ENCODE measurements around the gene KRT40. TPM values are rescaled to one million over a fixed set of nuclear protein-coding genes. Genes with fewer than 3 reads are reported as not detected.

KRT40 gene
- total and polyA plus RNA-seq, 3 donors from 2014 or later: 0.16 to 0.45 TPM; not detected in 1

DNA sequence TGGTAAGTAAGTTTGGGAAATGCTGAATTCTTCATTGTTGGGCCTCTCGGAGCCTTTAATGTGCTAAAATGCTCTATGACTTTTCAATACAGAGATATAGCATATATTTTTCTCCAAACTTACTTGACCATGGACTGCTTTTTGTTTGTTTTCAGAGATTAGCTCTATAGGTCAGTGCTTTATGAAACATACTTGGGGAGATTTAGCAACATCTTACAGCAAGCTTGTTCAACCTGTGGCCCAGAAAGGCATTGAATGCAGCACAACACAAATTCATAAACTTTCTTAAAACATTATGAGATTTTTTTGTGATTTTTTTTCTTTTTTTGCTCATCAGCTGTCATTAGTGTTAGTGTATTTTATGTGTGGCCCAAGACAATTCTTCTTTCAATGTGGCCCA lies 25.8 kb upstream of the KRT40 start:
- H3K9me3 ChIP-seq: no peaks in the 10 kb centered on the region
- no peaks in the 10 kb centered on the region for H3K27me3 ChIP-seq
- no peaks in the 10 kb centered on the region for H3K4me1 ChIP-seq
- TF ChIP-seq, protein P1, sequence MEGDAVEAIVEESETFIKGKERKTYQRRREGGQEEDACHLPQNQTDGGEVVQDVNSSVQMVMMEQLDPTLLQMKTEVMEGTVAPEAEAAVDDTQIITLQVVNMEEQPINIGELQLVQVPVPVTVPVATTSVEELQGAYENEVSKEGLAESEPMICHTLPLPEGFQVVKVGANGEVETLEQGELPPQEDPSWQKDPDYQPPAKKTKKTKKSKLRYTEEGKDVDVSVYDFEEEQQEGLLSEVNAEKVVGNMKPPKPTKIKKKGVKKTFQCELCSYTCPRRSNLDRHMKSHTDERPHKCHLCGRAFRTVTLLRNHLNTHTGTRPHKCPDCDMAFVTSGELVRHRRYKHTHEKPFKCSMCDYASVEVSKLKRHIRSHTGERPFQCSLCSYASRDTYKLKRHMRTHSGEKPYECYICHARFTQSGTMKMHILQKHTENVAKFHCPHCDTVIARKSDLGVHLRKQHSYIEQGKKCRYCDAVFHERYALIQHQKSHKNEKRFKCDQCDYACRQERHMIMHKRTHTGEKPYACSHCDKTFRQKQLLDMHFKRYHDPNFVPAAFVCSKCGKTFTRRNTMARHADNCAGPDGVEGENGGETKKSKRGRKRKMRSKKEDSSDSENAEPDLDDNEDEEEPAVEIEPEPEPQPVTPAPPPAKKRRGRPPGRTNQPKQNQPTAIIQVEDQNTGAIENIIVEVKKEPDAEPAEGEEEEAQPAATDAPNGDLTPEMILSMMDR (IDR thresholded peaks at IDR 0.05): no peak
- no peak for TF ChIP-seq POLR2A (IDR thresholded peaks at IDR 0.05)
- no peak for DNase-seq
- 94 to 95% methylated on average over 1 of the region's 1 CpG for WGBS, 2 donors
- no peak overlapping the region for H3K4me3 ChIP-seq
- intact Hi-C loops (cut with DNase I; ENCODE audit: low total_unique reads): no loop called here
- no peak overlapping the region for H3K27ac ChIP-seq
- no peaks in the 10 kb centered on the region for H3K36me3 ChIP-seq (ENCODE audit: low read depth, missing control alignments)

DNA sequence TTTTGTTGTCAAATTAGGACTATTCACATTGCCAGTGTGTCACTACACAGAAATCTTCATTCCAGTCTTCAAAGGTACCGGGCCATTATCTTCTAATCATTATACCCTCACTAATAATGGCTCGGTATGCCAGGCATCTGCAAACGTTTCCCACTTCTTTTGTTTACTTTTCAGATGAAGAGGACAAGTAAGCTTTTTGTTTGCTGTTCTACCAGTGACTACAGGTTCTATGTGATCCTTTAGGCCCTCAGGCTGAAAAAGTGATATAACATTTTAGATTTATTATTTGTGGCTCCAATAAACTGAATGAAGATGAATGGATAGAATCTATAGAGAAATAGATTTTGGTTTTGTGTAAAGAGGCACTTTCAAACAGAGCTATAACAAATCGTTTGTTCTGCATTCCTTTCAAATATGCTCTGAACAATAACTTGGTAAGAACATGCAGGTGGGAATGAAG lies 25.2 kb upstream of the KRT40 start:
- Histone ChIP-seq H3K36me3 (ENCODE audit: low read depth, missing control alignments) (no peaks in the 10 kb centered on the region), H3K27ac (no peak overlapping the region), H3K27me3 (no peaks in the 10 kb centered on the region), H3K9me3 (no peaks in the 10 kb centered on the region), H3K4me1 (no peaks in the 10 kb centered on the region), H3K4me3 (no peak overlapping the region)
- no peak for DNase-seq
- WGBS, 2 donors: 69 to 74% methylated on average over 4 of the region's 4 CpGs
- intact Hi-C loops (cut with DNase I; ENCODE audit: low total_unique reads): no loop called here
- TF ChIP-seq, protein P1 (IDR thresholded peaks at IDR 0.05): no peak
- no peak for TF ChIP-seq POLR2A (IDR thresholded peaks at IDR 0.05)

DNA sequence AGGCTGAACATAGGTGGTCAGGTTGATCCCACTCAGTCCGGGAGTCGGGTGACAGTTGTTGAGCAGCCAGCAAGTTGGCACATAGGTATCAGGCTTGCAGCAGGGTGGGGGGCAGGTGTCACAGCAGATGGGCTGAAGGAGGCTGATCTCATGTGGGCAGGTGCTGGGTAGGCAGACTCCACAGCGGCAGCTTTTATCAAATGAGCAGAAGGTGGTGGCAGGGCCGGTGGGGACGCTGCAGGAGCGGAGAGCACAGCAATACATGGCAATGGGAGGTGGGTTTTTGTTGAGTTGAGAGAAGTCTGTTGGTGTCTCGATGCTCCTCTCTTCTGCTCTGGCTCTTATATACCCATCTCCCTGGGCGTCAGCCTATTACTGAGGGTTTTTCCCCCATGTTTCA lies 24.7 kb upstream of the KRT40 start, which contains the start of gene KRTAP3-1:
Gene KRTAP3-1 (minus strand): TSS at position 318 of the 400 bp plus-strand sequence. CDS start 54 bp downstream, at position 264.
- H3K4me1 ChIP-seq: no peaks in the 10 kb centered on the region
- TF ChIP-seq POLR2A (IDR thresholded peaks at IDR 0.05): no peak
- TF ChIP-seq, protein P1 (IDR thresholded peaks at IDR 0.05): no peak
- H3K27me3 ChIP-seq: no peaks in the 10 kb centered on the region
- DNase-seq: no peak
- H3K4me3 ChIP-seq: no peak within 1 kb of the TSS
- H3K9me3 ChIP-seq: no peaks in the 10 kb centered on the region
- WGBS, 2 donors: 80 to 91% methylated on average over 6 to 8 of the region's 8 CpGs
- H3K36me3 ChIP-seq (ENCODE audit: low read depth, missing control alignments): no peaks in the 10 kb centered on the region
- intact Hi-C loops (cut with DNase I; ENCODE audit: low total_unique reads): no loop called here
- no peak within 1 kb of the TSS for H3K27ac ChIP-seq

DNA sequence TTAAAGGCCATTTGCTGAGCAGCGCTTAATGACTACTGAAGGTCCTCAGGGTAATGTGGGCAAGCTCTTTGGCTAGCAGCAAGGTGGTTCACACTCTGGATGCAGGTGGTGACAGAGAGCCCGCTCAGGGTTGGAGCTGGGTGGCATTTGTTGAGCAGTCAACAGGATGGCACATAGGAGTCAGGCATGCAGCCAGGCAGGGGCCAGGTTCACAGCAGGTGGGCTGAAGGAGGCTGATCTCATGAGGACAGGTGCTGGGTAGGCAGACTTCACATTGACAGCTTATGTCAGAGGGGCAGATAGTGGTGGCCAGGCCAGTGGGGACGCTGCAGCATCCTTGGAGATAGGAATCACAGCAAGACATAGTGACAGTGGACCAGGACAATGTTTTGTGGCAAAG lies 20.3 kb upstream of the KRT40 start:
- no peaks in the 10 kb centered on the region for H3K27me3 ChIP-seq
- H3K9me3 ChIP-seq: no peaks in the 10 kb centered on the region
- no peak overlapping the region for H3K27ac ChIP-seq
- intact Hi-C loops (cut with DNase I; ENCODE audit: low total_unique reads): no loop called here
- TF ChIP-seq, protein P1 (IDR thresholded peaks at IDR 0.05): no peak
- no peak for TF ChIP-seq POLR2A (IDR thresholded peaks at IDR 0.05)
- no peaks in the 10 kb centered on the region for H3K4me1 ChIP-seq
- DNase-seq: no peak
- no peaks in the 10 kb centered on the region for H3K36me3 ChIP-seq (ENCODE audit: low read depth, missing control alignments)
- WGBS, 2 donors: 74 to 89% methylated on average over 3 of the region's 3 CpGs
- no peak overlapping the region for H3K4me3 ChIP-seq

DNA sequence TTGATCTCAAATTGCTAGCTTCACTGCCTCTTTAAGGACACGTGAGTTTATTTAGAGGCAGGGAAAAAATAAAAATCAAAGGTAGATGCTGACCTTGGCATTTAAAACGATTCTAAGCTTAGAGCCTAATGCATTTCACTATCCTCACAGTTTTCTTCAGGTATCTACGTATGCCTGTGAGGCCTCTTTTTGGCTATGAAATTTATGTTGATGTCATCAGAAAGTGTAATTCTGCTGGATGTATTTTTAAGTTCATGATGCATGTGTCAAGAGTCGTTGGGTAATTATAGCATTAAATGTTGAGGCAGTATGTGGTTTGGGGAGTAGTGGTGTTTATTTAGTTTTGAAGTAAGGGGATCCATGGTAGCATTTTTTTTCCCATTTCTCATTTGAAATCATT lies 19.8 kb upstream of the KRT40 start:
- Histone ChIP-seq H3K9me3 (no peaks in the 10 kb centered on the region), H3K4me3 (no peak overlapping the region), H3K27me3 (no peaks in the 10 kb centered on the region), H3K36me3 (ENCODE audit: low read depth, missing control alignments) (no peaks in the 10 kb centered on the region), H3K27ac (no peak overlapping the region), H3K4me1 (no peaks in the 10 kb centered on the region)
- 58 to 67% methylated on average over 4 of the region's 4 CpGs for WGBS, 2 donors
- DNase-seq: no peak
- no peak for TF ChIP-seq POLR2A (IDR thresholded peaks at IDR 0.05)
- TF ChIP-seq, protein P1 (IDR thresholded peaks at IDR 0.05): no peak
- intact Hi-C loops (cut with DNase I; ENCODE audit: low total_unique reads): no loop called here
